Astrocyte of the hippocampus (primary cell): ENCODE data around the gene TAPT1.
"Not testable (repeated sequence)": the region's sequence is repeated elsewhere in the genome, so short reads cannot be mapped to it uniquely, and the experiment has no call there.

Source experiments
- DNase-seq: peaks from one replicate; pipeline ENCODE4 v3.0.0; 2011; ENCODE audit warnings: low read depth, low spot score

TAPT1 gene

GRCh38 chr4:16176621-16177020 is 49.6 kb downstream of the TAPT1 start:
- no peak for DNase-seq

- DNase-seq = no peak
Measured at GRCh38 chr4:16171831-16172230, 54.4 kb downstream of the TAPT1 start.

- DNase-seq = no peak
Measured at GRCh38 chr4:16169490-16169889, 56.8 kb downstream of the TAPT1 start.

DNA sequence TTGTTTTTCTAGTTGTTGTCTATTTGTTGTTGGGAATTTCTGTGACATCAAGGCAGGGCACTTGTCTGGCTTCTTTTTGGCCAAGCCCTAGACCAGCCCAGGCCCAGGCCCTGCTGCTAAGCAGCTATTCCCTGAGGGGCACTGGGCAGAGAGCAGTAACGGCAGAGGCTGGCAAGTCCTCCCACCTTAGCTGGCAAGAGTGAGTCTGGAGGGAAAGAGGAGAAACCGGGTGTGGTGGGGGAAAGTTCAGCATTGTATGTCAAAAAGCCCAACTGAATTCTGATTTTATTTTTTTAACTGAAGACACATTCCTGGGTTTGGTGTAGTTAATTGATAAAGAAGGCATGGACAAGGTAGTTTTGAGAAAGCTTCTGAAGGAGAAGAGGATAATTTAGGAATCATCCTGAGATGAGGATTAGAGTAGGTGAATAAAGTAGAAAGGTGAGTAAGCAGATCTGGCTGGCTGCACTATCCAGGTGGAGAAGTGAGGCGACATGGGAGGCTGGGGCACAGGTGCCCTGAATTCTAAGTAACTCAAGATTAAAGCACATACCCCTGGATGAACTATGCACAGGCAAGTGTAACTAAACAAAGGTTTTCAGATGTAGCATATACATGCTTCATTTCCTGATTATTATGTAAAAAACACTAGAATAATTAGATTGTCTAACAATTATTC is 57.4 kb downstream of the TAPT1 start:
- no peak for DNase-seq

DNA sequence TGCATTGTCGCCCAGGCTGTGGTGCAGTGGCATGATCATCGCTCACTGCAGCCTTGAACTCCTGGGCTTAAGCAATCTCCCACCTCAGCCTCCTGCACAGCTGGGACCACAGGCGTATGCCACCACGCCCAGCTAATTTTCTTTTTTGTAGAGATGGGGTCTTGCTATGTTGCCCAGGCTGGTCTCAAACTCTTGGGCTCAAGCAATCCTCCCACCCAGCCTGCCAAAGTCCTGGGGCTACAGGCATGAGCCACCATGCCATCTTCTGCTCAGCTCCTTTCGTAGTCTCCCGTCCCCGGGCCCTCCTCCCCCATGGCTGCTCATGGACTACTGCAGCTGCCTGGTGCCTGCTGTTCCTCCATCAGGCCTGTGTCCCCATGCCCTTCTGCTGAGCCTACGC is 58.1 kb downstream of the TAPT1 start:
- no peak for DNase-seq

DNA sequence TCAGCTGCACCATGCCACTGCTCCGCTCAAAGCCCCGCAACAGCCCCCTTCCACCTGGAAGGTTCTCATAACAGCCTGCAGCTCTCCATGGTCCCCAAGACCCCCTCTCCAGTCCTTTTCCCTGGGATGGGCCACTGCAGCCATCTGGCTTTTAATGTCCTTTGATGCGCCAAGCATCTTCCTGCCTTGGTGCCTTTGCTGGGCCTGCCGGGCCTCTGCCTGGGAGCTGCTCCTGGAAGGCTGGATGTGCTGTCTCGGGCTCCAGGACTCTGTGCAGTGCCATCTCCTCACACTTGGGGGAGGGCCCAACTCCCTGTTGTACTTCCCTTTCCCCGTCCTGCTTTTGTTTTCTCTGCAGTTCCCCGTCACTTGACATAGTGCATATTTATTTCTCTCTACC is 60.3 kb downstream of the TAPT1 start:
- no peak for DNase-seq

DNA sequence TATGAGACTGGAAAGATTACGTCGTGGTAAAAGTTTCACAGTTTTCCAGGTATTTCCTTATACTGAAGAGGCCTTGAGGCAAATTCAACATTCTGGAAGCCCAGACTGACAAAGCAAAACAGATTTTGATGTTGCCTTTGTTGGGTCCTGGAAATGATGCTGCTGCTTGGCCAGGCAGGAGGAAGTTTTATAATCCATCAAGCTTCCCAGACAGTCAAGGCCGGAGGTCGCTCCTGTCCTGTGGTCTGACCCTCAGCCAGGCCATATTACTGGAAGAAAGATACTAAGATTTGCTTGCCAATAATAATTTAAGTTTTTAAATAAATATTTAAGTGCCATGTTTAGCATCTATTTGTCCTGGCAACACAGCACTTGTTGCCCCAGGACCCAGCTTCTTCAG is 63.4 kb downstream of the TAPT1 start:
- DNase-seq = no peak

- DNase-seq = no peak
Measured at GRCh38 chr4:16161851-16162408, 64.3 kb downstream of the TAPT1 start.

- DNase-seq = no peak
Measured at GRCh38 chr4:16160457-16160856, 65.8 kb downstream of the TAPT1 start.

- DNase-seq = no peak
Measured at GRCh38 chr4:16159286-16159685, 67.0 kb downstream of the TAPT1 start.

- DNase-seq = no peak
Measured at GRCh38 chr4:16158504-16158852, 67.8 kb downstream of the TAPT1 start.

- no peak for DNase-seq
Measured at GRCh38 chr4:16157609-16158503, 68.4 kb downstream of the TAPT1 start.

GRCh38 chr4:16155528-16156169 is 70.6 kb downstream of the TAPT1 start:
- DNase-seq = no peak

- no peak for DNase-seq
Measured at GRCh38 chr4:16154451-16154850, 71.8 kb downstream of the TAPT1 start.

GRCh38 chr4:16150716-16151115 is 75.6 kb downstream of the TAPT1 start:
- no peak for DNase-seq

GRCh38 chr4:16144913-16145312 is 81.4 kb downstream of the TAPT1 start:
- not testable (repeated sequence) for DNase-seq

GRCh38 chr4:16142598-16143310 is 83.5 kb downstream of the TAPT1 start:
- DNase-seq = no peak

DNA sequence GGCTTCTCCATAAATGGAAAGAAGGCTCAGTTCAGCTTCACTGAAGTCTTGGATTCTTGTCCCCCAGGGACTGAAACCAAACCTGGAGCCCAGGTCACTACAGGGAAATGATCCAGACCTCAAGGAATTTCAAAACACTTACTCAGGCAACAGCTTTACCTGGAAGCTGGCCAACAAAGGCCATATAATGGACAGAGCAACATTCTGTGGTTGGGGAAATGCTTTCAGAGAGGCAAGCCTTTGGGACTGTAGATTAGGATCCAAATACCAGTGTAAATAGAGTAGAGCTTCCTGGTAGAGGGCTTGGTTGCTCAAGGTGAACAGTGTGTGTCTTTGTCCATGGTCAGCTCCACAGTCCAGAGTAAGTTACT is 85.4 kb downstream of the TAPT1 start:
- DNase-seq = peak; percentile 100

DNA sequence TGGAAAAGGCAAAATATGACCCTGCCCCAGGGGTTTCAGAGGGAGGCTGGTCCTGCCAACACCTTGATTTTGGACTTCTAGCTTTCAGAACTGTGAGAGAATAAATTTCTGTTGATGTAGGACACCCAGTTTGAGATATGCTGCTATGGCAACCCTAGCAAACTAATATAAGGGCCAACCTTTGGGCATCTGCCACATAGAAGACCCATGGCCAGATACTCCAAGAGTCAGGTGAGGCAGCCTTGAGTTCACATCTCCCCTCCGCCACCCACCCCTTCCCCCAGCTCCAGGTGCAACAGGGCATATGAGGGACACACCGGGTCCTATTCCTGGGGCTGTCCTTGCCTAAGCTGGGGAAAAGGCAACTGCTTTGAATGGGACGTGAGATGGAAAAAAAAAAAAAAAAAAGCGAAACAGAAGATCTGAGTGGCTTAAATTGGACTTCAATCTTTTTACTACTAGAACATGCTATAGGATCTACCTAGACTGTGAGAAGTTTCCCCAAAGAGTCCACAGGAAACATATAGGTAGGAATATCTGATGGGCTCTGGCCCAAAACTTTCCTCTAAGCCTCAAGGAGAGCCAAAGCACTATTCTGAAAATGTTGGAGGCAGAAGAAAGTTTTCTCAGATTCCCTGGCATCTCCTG is 85.9 kb downstream of the TAPT1 start:
- no peak for DNase-seq

GRCh38 chr4:16139066-16139945 is 87.0 kb downstream of the TAPT1 start:
- DNase-seq = no peak
